Germinal center (tissue), 1 donor: ENCODE measurements around the gene PICK1.
A peak's percentile ranks its signal among the peaks of the same experiment; 100 is the strongest.

Experiments used
- DNase-seq: peaks from one replicate; pipeline ENCODE4 v3.0.0; 2012; ENCODE audit warnings: mixed read lengths, low spot score

PICK1 gene

DNA sequence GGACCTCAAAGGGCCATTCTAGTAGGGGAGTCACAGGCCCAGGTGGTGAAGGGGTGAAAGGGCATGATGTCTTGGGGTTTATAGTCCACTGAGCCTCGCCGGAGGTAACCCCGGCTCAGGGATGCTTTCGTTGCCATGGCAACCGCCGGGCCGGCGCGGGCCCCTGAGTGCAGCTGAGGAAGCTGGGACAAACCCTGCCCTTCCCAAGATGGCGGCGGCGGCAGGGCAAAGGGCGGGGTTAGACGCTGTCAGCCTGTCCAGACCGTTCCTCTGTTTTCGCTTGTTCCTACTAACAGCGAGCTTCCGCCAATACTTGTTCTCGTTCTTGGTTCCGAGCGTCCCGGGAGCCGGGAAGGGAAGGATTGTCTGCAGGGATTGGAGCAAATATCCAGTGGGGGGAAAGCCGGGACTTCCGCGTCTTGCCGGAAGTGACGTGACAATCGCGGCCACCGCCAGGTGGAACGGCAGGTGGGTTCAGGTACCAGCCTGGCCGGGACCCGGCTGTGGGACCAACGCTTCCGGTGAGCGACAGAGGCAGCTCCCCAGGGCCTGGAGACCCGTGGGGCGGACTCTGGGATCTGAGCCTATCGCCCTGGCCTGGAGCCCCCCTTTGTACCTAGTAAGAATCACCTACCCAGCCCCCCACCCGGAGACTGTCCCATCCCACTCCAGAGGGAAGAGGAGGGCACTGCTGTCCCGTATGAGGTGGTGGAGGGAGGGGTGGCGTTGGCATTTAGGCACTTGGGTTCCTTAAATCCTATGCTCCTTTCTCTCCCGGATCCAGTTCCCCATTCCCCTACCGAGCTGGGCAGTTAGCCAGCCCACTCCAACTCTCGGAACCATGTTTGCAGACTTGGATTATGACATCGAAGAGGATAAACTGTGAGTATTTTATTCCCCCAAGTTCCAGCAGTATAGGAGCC, at the start of gene PICK1:
TSS of gene PICK1 (plus strand) at position 436 of the 923 bp plus-strand sequence. CDS start at position 842, 406 bp downstream.
- DNase-seq = peak; percentile 89

GRCh38 chr22:38009000-38009806, 48.0 kb upstream of the PICK1 start:
- DNase-seq = no peak

- DNase-seq = no peak
Observed at GRCh38 chr22:38012604-38013072, 44.6 kb upstream of the PICK1 start.

DNA sequence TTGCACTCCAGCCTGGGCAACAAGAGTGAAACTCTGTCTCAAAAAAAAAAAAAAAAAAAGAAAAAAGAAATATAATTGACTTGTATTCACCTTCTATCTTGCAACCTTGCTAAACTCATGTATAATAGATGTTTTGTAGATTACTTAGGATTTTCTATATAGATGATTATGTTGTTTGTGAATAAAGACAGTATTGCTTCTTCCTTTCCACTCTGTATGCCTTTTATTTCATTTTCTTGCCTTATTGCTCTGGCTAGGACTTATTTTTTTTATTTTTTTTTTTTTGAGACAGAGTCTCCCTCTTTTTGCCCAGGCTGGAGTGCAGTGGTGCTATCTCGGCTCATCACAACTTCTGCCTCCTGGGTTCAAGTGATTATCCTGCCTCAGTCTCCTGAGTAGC, 43.1 kb upstream of the PICK1 start:
- no peak for DNase-seq

DNA sequence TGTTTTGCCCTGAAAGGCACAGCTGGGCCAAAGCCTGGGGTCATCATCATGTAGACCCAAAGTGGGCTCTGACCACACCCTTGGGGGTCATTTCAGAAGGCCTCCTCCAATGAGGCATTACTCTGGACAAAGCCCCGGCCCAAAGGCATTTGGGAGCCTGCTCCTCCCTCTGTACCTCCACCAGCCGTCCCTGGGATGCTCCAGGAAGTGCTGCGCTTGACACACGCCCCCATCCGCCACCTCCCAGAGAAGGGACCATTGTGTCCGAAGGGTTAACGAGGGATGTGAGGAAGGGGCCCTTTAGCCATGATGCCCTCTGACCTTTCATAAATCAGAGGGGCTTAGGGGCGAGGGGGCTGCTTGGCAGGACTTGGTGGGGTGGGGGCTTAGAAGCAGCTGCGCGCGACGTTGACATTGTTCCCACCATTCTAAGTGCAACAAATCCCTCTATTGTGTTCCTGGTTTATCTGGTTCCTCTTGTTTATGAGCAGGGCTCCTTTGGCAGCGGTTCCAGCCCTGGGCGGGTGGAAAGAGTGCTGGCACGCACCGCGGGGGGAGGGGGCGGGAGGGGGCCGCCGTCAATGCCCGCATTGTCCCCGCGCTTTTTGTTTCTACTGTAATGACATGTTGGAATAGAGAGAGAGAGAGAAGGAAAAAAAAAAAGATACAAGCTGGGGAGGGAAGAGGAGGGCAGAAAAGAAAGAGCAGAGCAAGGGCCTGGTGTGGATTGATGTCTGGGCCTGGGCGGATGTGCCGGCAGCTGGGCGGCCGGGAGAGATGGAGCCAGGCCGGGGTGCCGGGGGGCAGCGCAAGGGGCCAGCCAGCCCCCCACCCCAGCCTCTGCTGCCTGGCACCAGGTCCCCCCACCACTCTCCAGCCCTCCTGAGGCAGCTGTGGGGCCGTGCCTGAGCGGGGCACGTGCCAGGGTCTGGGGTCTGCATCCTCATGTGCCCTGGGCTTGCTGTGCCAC, 40.7 kb upstream of the PICK1 start:
- DNase-seq = no peak

DNA sequence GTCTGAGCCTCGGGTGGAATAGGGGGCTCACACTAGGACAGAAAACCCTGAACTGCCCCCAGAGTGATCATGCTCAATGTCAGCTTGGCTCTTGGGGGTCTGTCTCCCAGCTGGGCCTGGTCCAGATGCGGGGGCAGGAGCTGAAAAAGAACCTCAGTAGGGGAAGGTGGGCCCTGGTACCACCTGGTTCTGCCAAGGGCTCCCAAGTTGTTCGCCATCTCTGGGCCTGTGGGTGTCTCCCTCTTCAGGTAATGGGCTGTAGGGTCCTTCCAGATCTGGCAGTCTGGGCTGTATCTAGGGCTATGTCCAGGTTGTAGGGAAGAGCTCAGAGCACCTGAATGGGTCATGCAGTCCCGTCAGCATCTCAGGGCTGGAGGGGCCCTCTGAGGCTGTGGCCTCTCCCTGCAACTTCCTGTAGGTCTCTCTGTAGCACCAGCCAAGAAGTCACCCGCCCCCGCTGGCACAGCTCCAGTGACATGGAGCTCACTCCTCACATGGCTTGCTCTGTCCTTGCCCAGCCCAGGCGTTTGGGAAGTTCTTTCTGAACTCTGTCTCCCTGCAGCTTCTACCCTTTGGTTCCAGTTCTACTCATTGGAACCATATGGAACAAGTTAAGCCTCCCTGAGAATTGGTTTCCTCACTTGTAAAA, 39.8 kb upstream of the PICK1 start:
- no peak for DNase-seq

GRCh38 chr22:38017939-38018885, 39.0 kb upstream of the PICK1 start:
- no peak for DNase-seq

GRCh38 chr22:38018938-38019827, 38.0 kb upstream of the PICK1 start:
- no peak for DNase-seq

GRCh38 chr22:38021206-38021605, 36.0 kb upstream of the PICK1 start:
- DNase-seq = no peak

DNA sequence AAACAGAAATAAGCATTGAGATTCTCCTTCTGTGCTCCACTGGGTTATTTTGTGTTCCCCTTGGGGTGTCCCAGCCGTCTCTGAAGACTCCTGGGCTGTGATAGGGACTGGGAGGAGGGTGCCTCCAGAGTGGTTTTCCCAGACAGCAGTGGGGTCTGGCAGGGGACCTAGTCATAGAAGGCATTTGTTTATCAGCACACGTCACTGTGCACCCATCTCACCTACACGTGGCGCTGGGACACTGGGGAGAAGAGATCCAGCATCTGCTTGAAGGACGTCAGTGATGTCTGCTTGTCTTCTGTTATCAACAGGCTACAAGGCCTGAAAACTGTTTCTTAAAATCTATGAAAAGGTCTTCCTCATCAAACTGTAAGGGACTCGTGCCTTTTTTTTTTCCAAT, 34.2 kb upstream of the PICK1 start:
- no peak for DNase-seq

DNA sequence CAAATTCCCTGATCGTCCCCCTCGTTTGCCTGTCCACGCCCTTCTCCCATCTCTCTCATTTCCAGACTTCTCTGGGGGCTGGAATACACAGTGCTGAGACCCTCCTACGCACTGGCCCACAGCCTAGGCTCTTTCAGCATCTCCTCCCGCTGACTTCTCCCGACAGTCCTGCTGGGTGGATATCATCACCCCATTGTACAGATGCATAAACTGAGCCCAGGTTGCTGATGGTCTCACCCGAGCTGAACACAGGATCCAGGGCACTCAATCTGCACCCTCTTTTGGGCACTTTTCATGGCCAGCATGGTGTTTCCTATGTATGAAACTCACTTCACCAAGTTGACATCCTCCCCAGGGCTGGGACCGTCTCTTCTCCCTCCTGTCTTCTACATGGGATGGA, 31.7 kb upstream of the PICK1 start:
- DNase-seq = no peak

GRCh38 chr22:38026130-38027111, 30.8 kb upstream of the PICK1 start:
- no peak for DNase-seq

GRCh38 chr22:38027487-38027886, 29.7 kb upstream of the PICK1 start:
- no peak for DNase-seq

DNA sequence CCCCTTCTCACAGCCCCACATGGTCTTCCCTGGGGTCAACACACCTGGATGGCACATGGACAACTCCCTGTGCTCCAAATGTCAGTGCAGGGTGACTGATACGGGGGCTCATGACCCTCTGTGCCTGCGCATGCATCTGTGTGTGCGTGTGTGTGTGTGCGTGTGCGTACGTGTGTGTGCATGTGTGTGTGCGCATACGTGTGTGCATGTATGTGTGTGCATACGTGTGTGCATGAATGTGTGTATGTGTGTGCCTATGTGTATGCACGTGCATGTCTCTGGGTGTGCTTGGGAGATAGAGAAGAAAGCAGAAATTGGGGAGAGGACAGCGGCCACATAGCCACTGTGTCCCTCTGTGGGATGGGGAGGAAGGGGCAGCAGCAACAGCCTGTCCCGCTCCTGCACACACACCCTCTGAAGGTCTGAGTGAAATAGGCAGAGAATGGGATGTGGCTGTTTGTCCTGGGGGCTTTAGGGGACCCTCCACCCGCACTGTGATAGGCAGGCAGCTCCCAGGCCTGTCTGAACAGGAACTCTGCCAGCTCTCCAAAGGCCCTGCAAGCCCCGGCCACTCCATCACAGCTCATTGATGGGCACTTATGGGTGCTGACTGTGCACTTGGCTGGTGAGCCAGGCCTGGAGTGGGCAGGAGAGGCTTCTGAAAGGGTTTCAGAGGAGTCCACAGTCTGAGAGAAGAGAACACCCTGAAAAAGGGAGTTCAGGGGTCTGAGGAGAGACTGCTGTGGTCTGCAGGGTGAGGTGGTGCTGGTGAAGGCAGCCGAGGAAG, 28.7 kb upstream of the PICK1 start:
- no peak for DNase-seq

GRCh38 chr22:38029370-38029769, 27.8 kb upstream of the PICK1 start:
- no peak for DNase-seq

GRCh38 chr22:38029901-38030300, 27.3 kb upstream of the PICK1 start:
- no peak for DNase-seq
